MM.1S (cell line): ENCODE results near the gene HM13.

Source experiments
- EZH2 ChIP-seq: fragments of 300-600 bp; sonication (generic); optimal IDR thresholded peaks from 2 replicates; pipeline ENCODE3; 2017; ENCODE audit warnings: low read depth, mild to moderate bottlenecking, antibody characterized with exemption, low read length, mixed read lengths
- TF ChIP-seq, protein P1 (sequence below): fragments of 300-600 bp; sonication (generic); IDR thresholded peaks from 2 replicates; pipeline ENCODE4 v1.5.1; 2016; ENCODE audit warnings: antibody characterized with exemption, low read length, mixed read lengths

DNA sequence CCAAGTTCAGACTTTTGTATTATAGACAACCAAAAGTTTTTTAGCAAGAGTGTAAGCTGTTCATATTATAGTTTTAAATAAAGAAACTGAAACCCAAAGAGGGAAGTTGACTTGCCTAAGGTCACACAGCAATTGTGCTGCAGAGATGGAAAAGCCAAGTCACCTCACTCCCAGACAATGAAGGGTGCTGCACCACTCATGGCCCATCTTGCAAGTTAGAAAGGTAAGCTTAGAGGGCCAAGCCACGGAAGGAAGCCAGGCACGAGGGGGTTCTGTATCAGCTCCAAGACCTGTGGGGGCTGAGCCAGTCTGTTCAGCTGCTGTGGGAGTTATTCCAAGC is 40.2 kb upstream of the HM13 start:
- TF ChIP-seq, protein P1, sequence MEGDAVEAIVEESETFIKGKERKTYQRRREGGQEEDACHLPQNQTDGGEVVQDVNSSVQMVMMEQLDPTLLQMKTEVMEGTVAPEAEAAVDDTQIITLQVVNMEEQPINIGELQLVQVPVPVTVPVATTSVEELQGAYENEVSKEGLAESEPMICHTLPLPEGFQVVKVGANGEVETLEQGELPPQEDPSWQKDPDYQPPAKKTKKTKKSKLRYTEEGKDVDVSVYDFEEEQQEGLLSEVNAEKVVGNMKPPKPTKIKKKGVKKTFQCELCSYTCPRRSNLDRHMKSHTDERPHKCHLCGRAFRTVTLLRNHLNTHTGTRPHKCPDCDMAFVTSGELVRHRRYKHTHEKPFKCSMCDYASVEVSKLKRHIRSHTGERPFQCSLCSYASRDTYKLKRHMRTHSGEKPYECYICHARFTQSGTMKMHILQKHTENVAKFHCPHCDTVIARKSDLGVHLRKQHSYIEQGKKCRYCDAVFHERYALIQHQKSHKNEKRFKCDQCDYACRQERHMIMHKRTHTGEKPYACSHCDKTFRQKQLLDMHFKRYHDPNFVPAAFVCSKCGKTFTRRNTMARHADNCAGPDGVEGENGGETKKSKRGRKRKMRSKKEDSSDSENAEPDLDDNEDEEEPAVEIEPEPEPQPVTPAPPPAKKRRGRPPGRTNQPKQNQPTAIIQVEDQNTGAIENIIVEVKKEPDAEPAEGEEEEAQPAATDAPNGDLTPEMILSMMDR, result no peak
- TF ChIP-seq EZH2, result no peak
